ENCODE data around the gene GRIN2A. TPM values are rescaled to one million over a fixed set of nuclear protein-coding genes. Genes with fewer than 3 reads are reported as not detected.

Gene GRIN2A
- total and polyA plus RNA-seq, 2 of the 8 experiments (the other 6 are each of a cell fraction or from before 2014, with no cell fraction given) = 0.18 to 1.8 TPM

DNA sequence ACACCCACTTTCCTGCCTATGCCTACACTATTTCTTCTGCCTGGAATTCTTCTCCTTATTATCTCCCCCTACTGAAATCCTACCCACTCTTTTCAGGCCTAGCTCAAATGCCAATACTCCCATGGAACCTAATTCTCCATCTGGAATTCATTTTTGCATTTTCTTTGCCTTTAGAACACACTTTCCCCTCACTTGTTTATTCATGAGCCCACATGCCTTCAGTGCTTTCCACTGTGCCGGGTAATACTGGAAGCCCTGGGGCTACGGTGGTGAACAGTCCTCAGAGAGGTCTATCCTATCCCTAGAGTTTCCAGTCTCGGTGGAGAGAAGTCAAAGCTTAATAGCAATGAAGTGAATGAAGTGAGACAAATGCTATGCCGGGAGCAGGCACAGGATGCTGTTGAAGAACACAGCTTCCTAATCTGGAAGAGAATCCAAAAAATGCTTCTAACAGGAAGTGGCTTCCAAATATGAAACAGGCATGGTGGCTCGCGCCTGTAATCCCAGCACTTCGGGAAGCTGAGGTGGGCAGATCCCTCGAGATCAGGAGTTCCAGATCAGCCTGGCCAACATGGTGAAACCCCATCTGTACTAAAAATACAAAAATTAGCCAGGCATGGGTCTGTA, 322.4 kb downstream of the GRIN2A start (continued):
- TF ChIP-seq SP4 (IDR thresholded peaks at IDR 0.05; ENCODE audit: low read length) (no peak), SP2 (IDR thresholded peaks at IDR 0.05; ENCODE audit: low read length) (no peak), RBBP5 (IDR thresholded peaks at IDR 0.05; ENCODE audit: borderline replicate concordance, low read depth, low read length) (no peak), HDAC2 (IDR thresholded peaks at IDR 0.05; ENCODE audit: borderline replicate concordance in 1 of 2, low read depth in 2 of 2, low read length in 2 of 2) (no peak), ZNF274 (IDR thresholded peaks at IDR 0.05; ENCODE audit: borderline replicate concordance, extremely low read depth, low read length) (no peak), YY1 (IDR thresholded peaks at IDR 0.05; ENCODE audit: low read depth, low read length) (no peak)
